HS-5 (cell line): ENCODE measurements around the gene PPFIBP2.
"Not testable (repeated sequence)": the region's sequence is repeated elsewhere in the genome, so short reads cannot be mapped to it uniquely, and the experiment has no call there.

Experiments used
- DNase-seq: peaks from one replicate; pipeline ENCODE4 v3.0.0-alpha.2; 2012; ENCODE audit warnings: low read depth

Gene PPFIBP2

DNA sequence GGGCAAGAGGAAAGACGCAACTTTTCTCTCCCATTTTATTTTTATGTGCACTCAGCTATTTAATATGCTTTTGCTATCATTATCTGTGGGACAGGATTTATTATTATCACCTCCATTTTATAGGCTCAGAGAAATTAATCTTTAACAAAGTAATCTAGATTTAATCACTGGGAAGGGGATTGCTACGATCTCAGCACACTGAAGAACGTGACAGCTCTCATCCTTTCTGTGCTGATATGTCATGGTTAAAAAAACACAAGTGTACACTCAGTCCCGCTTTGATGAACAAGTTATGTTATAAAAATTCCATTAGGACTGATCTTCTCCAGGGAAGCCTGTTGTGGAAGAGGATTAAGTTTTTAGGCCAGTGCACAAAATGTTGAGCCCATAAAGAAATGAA is 121.9 kb downstream of the PPFIBP2 start:
- no peak for DNase-seq

GRCh38 chr11:7636350-7636749 is 122.6 kb downstream of the PPFIBP2 start:
- DNase-seq, result no peak

- DNase-seq, result peak; percentile 38
Observed at GRCh38 chr11:7637447-7638157, 123.8 kb downstream of the PPFIBP2 start.

- DNase-seq, result no peak
Observed at GRCh38 chr11:7638710-7639642, 125.2 kb downstream of the PPFIBP2 start.

GRCh38 chr11:7639643-7640025 is 125.8 kb downstream of the PPFIBP2 start:
- no peak for DNase-seq

DNA sequence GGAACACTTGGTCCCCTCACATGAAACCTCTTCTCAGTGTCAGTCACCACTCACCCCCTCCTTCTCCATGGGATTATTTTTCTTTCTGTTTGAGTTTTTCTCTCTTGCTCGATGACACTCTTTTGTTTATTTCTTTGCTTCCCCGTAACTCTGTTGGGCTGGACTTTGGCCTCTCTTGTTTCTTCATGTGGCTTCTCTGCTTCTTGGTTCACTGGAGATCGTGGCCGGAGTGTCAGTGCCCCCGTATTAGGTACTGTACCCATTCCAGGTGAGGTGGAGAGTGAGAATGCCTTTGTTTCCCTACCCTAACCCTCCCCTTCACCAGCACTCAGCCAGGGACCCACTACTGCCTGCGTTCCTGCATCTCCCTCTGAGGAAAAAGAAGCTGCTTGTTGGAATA is 127.0 kb downstream of the PPFIBP2 start:
- no peak for DNase-seq

DNA sequence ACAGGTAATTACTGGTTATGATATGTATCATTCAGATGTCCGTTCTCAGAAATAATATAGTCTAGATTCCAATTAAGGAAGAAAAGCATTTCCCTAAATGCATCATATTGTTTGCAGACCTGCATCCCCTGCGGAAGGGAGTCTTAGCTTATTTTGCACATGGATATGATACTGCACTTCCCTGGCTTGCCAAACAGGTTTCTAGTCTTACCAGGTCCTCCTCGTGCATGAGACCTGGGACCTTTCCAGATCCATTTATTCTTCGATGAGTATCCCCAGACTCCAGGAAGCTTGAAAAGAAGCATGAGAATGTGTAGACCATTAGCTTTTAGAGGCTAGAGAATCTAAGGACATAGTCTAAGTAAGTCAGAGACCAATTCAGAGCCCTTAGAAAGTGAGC is 128.9 kb downstream of the PPFIBP2 start:
- no peak for DNase-seq

GRCh38 chr11:7643314-7643713 is 129.5 kb downstream of the PPFIBP2 start:
- no peak for DNase-seq

GRCh38 chr11:7645206-7645605 is 131.4 kb downstream of the PPFIBP2 start:
- DNase-seq, result no peak

- no peak for DNase-seq
Observed at GRCh38 chr11:7646866-7647265, 133.1 kb downstream of the PPFIBP2 start.

DNA sequence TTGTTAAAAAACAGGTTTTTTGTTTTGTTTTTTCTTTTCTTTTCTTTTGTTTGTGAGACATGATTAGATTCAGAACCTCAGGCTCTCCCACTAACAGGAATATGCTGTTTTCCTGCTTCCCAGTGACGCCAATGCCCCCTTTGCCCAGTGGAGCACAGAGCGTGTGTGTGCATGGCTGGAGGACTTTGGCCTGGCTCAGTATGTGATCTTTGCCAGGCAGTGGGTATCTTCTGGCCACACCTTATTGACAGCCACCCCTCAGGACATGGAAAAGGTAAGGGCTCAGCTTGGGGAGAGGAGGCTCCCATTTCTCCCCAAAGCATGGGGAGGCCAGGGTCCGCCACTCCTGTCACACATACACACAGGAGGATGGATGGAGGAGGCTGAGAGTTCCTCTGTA is 134.5 kb downstream of the PPFIBP2 start:
- DNase-seq, result no peak

GRCh38 chr11:7651140-7651551 is 137.3 kb downstream of the PPFIBP2 start:
- DNase-seq, result no peak

- DNase-seq, result no peak
Observed at GRCh38 chr11:7651700-7652099, 137.9 kb downstream of the PPFIBP2 start.

DNA sequence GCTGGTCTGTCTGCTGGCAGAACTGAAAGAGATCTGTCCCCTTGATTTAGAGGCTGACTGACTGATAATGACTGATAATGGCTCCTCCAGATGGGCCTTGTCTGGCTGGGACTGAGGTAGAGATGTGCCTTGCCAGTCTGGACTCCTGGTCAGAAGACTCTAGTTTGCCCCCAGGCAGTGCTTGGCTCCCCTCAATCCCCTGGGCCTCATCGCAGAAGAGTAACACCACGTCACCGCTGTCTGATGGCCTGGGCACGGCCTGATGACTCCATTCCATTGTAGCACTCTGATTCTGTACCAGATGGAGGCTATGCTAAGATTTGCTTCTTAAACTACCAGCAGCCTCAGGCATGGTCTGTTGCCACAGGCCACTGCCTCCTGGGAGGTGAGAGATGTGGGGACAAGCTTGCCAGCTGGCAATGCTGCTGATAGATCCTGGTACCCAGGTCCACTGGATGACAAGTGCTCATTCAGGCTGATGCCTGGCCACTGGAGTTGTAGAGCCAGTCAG is 140.5 kb downstream of the PPFIBP2 start:
- no peak for DNase-seq

DNA sequence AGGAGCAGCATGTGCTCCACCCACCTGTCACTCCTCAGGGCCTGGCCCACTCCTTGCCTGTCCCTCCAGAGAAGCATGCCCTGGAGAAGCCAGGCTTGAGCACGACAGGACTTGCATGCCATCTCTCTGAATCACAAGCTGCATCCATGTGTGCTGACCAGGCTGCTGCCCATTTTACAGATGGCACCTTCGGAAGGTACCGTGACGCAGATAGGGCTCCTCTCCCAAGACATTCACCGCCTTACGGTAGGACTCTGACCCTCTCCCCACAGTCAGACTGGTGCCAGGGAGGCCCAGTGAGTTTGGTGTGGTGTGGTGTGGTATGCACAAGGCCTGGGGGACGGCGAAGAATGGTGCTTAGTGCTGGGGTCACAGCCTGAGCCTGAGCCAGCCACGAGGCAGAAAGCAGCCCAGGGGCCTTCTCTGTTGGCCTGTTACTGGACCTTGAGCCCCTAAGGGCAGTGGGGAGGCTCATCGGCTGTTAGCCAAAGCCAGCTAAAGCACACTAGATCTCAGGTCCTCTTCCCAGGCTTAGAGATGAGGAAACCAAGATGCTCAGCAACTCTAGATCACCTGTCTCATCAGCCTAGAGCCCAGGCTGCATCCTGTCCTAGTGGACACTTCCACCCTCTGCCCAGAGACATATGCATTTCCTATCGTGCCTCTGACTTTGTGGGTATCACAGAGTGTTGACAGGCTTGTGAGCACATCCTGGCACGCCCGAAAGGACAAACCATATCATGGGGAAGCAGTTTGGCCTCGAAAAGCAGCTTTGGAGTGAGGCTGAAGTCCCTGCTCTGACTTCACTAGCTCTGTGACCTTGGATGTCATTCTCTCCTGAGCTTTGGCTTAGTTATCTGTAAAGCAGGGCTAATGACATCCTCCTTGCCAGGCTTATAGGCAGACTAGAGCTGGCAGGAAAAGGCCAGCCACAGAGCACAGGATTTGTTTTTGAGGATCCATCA is 141.7 kb downstream of the PPFIBP2 start:
- DNase-seq, result no peak

DNA sequence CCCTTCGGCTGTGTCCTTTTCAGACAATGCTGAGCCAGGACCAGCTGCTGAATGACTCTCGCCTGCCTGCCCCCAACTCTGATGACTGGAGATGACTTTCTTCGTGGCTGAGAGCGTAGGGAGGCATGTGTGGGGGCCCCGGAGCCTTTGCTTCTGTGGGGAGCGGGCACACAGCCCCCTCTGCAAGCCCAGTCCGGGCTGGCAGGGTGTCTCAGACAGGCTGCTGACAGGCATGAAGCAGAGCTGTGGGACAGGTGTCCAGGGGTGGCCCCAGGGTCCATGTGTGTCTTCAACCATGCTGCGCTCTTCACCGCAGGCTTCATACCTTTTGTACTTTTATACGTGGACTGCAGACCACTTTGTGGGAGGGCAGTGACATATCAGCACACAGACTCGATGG is 142.9 kb downstream of the PPFIBP2 start:
- DNase-seq, result no peak

- DNase-seq, result no peak
Observed at GRCh38 chr11:7657306-7658025, 143.7 kb downstream of the PPFIBP2 start.

DNA sequence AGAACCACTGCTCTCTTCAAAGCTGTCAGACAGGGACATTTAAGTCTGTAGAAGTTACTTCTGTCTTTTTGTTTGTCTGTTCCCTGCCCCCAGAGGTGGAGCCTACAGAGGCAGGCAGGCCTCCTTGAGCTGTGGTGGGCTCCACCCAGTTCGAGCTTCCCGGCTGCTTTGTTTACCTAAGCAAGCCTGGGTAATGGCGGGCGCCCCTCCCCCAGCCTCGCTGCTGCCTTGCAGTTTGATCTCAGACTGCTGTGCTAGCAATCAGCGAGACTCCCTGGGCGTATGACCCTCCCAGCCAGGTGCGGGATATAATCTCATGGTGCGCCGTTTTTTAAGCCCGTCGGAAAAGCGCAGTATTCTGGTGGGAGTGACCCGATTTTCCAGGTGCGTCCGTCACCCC is 149.7 kb downstream of the PPFIBP2 start:
- DNase-seq, result not testable (repeated sequence)

- DNase-seq, result no peak
Observed at GRCh38 chr11:7664867-7665266, 151.1 kb downstream of the PPFIBP2 start.

GRCh38 chr11:7665473-7666291 is 151.9 kb downstream of the PPFIBP2 start:
- DNase-seq, result no peak
